NCI-H2107 treated with DMSO at 0.1 percent for 48 hours (cell line): ENCODE measurements around the gene KCNQ1.

Source experiments
- DNase-seq: peaks from one replicate; lab custom pipeline; 2025; ENCODE audit not compliant: unreplicated experiment; lab: John Stamatoyannopoulos, UW

The KCNQ1 gene

DNA sequence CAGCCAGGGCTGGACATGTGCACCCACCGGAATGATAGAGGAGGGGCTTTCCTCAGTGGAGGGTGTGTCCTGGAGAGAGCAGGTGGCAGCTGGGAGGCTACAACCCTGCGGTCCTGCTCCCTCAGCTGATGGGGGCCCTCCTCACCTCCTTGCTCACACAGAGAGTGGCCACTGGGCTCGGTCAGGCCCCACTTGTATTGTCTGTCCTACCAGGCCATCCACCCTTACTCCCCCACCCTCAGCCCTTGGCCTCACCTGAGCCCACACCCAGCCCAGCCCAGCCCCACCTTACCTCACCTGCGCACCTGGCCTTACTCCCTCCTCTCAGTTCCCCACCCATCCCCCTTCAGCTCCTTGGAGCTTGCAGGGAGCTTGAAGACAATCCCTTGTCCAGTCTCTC is 3.6 kb upstream of the KCNQ1 start:
- DNase-seq: no peak

DNA sequence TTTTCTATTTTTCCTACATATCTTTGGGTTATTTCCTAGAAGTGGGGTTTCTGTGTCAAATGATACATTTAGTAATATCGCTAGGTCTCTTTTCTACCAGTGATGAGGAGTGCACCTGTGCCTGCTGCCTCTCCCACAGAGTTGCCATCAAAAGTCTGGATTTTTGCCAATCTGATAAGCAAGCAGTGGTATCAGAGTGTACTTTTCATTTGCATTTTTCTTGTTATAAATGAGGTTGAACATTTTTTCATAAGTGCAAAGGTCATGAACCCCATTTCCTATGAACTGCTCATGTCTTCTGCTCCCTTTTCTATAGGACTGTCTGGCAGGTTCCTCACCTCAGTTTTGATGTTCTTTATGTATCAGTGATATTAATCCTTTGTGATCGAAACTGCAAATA is 2.2 kb upstream of the KCNQ1 start:
- DNase-seq: no peak

DNA sequence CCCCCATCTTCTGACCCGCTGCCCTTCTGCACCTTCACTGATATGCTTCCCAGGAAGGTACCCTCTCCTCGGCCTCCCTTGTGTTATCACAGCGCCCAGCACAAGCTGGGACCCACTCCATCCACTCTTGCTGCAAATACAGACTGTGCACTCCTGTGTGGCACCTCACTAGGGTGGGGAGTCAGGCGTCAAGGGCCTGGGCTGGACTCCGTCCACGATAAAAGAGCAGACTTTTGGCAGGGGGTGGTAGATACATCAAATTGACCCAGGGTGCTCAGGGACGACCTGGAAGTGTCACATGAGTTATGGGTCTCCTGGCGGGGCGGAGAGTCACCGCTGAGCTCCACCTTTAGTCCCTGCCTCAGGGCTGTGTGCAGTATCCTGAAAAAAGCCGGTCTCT is 1.4 kb upstream of the KCNQ1 start:
- DNase-seq: no peak

DNA sequence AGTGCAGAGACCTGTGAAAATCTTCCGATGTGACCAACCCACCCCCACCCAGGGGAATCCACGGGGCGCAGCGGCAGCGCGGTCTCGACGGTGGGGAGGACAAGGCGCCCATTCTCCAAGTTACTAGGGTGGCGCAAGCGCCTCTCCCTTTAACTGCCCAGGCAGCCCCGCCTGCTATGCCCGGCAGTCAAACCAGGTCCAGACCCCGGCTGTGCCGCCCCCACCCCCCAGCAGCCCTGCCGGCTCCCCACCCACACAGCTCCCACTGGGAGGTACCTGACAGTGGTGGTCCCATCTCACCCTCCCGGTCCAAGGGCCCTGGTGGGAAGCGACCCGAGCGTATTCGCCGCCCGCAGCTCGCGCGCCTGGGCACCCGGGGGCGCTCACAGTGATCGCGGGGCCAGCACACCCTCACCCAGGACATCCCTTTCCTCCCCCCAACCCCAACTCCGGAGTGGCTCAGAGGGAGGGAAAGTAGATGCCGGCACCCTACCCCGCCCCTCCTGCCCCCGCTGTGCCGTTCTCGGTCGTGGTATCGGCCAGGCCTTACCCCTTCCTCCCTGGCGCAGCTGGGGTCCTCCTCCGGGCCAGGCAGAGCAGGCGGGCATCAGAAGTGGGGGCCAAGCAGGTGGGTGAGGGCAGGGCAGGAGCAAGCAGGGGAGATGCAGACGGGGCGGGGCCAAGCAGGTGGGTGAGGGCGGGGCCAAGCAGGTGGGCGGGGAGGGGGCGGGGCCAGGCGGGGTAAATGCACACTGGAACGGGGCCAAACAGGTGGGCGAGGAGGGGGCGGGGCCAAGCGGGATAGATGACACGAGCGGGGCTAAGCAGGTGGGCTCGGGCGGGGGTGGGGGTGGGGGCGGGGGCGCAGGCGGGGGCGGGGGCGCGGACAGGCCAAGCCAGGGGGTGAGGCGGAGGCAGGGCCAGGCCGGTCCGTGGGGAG is 657 bp upstream of the KCNQ1 start, which contains the start of gene TRPM5:
TSS of gene TRPM5 (minus strand) at position 634 of the 940 bp plus-strand sequence. CDS start 21,478 bp downstream, outside the sequence.
- no peak for DNase-seq

DNA sequence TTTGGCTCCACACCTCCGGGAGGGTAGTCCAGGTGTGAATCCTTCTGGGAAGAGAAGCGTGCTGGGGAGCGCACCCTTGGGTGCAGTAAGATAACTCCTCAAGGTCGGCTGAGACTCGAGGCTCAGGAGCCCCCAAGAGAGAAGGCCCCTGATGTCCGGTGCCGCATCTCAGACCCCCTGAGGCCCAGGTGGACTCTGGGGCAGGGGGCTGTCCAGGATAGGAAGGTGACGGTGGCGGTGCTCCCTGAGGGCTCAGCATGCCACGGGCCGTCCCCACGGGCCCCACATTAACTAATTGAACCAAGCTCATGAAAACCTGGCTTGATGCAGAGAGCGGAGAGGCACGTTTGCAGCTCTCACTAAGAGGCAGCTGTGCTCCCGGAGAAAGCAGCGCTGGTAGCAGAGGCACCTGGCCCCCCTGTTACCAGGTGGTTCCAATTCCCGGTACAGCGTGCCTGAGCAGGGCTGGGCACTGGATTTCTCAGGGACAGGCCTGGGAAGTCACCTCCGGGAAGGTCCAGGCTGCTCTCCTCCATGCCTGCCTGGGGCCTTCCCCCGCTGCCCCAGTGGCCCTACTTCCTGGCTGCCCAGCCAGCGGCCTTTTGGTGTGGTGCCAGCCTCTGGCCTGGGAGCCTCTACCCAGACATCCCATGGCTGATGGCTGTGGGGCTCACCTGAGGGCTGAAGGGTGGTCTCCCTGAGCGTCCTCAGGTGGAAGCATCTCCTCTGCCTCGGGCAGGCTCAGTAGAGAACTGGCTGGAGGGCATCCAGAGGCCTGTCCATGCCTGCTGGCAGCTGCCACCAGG is 1.1 kb downstream of the KCNQ1 start:
- no peak for DNase-seq

DNA sequence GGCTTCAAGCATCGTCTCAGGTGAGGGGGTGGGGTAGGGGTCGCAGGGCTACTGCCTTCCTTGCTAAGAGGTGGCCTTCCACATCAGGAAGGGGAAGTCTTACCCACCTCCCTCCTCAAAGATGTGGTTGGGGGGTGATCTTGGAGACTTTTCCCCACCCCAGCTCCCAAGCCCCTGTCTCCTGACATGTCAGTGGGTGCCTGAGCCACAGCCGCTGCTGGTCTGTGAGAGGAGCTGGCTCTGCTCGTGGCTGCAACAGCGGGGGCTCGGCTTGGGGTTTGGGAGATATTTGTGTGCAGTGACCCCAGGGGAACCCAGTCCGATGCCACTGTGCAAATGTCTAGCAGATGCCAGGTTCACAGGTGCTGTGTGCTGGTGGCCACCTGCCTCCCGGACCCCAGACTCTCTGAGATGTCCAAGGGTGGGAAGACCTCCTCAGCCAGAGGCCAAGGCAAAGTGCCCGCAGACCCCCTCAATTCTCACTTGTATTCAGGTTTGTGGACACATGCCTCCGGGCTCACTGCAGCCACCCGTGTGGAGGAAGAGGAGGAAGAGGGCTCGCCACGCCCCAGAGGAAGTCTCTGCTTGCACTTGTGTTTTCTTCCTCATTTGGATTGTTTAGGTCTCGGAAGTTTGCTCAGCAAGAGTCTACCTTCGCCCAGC is 1.9 kb downstream of the KCNQ1 start:
- DNase-seq: no peak

DNA sequence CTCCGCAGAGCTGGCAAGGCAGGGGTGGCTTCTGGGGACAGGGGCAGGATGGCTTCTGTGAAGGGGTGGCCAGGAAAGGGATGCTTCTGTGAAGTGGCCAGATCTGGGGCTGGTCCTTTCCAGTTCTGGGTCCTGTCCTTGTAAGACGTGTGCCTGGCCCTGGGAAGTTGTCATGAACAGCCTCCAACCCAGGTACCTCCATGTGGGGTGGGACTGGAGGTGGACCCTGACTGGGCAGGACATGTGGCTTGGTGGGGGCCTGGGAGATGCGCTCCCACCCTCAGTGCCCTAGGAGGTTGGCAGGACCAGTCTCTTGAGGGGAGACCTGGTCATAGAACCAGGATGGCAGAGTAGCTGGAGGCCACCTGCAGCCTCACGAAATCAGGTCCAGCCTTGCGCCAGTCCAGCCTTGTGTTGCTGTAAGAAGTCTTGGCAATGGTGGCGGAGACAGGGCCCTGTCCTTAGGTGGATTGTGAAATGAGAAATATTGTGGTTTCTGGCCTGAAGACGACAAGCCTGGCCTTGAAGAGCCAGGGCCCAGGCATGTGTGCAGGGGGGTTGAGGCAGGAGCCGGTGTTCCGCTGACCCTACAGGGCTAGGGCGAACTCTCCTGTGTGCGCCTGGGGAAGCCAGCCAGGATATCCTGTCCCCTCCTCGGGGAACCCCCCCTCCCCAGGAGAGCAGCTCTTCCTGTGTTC is 2.6 kb downstream of the KCNQ1 start:
- no peak for DNase-seq

DNA sequence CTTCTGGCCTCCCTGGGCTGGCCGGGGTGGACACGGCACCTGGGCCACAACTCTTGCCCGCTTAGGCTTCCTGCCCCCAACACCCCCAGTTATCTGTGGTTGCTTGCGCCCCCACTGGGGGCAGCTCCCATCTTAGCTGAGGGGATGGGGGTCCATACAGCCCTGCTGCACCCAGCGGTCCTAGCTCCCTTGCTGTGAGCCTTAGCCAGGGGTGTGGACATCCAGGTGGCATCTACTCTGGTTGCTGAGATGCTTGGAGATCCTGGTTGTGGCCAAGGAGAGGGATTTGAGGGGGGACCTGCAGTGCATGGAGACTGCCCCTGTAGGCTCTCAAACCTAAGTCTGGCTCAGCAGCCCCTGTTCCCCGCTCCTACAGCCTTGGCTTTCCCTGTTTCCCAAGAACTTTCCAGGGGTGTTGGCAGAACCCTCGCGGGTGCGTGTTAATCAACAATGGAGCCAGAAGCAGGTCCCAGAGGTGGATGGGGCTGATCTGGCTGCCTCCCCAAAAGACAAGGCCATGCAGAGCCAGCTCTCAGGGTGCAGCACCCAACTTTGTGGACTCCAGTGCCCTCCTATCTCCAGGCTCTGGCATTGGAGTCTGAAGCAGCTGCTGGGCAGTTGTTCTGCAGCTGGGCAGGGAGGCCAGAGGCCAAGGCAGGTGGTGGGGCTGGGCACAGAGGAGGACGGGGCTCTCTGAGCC is 3.3 kb downstream of the KCNQ1 start:
- no peak for DNase-seq

DNA sequence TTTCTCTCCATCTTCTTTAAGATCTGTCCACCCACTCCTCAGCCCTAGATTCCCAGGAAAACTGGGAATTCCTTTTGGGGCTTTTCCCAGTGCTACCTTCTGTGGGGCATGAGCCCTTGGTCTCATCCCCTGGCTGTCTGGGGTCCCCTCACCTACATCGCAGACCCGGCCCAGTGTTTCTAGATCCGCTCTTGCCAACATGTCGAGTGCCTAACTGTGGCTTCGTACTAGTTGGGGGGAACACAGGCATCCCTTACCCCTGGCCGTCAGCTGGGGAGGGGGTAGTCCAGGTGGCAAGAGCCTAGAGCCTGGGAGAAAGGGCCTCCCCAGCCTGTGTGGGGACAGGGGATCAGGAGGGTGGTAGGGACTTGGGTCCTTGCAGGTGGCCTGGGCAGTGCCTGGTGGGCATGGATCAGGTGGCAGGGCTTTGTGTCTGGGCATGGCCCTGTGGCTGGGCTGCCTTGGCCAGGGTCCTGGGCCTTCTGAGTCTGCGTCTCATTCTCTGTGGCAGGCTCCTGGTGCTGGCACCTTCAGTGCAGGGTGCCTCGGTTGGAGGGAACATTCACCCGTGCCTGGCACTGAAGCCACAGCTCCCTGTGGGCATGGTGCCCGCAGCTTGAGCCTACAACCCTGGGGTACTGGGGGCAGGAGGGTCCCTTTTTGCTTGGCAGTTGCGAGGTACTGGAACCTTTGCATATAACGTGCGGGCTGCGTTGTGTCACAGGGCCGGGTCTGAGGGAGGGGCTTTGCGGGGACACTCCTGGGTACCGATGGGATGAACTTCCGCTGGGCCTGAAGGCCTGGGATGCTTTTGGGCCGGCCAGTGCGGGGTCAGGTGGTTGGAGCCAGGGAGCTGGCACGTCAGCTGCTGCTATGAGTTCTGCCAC is 4.1 kb downstream of the KCNQ1 start:
- DNase-seq: no peak

DNA sequence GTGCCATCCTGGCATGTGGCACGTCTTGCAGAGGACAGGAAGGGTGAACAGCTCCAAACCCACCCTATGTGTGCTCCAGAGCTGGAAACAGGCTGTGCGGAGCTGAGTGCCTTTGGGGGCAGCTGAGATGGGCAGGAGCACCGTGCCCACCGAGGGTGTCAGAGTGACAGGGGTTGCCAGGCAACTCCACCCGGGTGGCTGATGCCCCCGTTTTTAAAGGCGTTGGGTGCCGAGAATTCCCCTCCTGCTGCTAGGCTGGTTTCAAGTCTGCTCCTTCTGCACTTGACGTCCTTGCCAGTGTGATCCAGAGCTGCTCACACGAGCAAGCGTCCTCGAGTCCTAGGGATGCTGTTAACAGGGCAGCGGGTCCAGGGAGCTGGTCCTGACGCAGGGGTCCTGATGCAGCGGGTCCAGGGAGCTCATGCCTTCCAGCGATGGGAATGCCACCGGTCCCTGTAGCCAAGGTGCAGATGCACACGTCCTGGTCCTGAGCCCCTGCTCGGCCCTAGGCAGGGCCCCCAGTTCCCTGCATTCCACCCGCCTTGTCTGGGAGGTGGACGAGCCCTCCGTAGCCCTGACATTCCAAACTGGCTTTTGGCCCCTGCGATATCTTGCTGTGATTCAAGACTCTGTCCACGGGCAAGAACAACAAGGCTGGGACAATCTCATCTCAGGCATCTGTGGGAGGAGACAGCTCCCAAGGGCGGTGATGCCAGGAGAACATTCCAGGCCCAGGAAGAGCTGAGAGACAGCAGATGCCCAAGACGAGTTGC is 4.9 kb downstream of the KCNQ1 start:
- DNase-seq: no peak

DNA sequence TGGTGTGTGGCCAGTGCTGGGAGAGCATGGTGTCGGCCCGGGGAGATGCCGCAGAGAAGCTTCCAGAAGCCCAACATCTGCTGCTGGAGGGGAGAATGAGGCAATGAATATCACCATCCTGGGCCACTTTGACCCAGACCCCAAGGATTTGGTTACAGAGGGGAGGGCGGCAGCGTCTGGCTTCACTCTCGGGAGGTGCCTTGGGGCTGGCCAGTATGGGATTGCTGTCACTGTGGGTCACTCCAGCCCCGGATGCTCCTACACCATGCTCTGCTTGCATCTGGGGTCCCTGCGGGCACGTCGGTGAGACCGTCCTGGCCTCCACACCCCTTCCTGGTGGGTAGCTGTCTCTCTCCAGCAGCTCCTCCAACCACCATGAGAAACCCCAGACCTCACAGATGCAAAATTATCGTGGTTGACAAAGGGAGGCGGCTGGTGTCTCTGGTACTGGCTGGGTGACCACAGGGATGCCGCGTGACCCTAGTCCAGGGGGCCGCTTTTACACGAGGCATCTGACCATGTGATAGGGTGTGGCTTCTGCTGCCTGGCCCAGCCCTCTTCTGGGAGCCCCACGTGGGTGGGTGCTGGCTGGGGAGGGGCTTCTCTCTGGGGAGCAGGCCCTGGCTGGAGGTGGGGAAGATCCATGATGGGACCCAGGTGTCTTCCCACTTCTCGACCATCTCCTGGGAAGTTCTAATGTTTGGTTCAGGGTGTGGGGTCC is 5.7 kb downstream of the KCNQ1 start:
- no peak for DNase-seq

DNA sequence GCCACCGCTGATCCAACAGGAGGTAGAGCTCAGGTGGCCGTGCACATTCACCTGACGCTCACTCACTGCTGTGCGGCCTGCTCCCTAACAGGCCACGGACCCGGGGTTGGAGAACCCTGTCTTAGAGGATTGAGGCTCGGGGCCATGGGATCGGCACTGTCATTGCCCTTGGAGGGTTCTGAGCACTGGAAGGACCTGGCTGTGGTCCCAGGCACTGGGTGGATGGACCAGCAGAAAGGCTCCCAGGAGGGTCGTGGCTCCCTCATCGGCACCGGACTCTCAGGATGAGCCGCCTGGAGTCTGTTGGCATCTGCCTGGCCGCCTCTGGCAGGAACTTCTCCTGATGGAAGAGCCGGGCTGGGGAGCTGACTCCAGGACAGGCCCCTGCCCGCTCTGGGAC is 6.5 kb downstream of the KCNQ1 start:
- DNase-seq: no peak

DNA sequence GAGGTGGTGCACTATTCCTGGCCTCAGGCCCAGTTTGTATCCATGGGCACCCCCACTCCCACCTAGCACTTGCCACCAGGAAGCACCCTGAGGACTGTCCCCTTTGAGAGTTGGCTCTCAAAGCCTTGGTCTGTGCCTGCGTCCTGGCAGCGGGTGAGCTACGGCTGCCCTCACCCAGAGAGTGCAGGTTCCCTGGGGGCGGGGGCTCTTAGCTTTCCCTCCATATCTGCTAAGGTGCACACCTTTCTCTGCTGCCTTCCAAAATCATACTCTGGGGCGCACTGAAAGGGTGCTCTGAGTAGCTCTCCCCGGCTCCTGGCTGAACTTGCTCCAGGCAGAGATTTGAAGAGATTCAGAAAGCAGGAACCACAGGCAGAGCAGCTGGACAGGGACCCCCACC is 7.1 kb downstream of the KCNQ1 start:
- DNase-seq: no peak

DNA sequence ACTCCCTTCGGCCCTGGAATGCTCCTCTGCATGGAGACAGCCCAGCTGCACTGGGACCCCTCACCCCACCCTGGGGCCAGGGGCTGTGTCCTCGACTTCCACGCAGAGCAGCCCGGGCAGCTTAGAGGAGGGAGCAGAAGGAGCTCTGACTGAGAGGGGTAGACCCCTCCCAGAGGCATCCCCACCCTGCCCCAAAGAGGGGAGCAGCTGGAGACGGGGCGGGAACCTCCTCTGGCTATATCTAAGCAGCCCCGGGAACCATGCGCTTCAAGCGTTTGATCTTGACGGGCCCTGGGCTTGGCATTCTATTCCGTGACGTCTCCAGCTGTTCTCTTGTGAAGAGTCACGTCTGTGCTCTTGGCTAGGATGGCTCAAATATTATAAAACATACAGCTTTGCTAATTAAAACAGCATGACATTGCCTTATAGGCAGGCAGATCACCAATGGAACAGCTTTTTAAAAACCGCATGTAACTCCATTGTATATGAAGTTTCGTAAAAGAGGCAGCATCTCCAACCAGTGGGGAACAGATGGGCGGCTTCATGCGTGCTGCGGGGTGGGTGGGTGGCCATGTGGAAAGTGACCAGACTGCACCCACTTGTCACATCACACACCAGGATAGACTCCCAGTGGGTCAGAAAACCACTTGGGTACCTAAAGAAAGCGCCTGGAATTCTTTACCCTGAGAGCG is 7.7 kb downstream of the KCNQ1 start:
- no peak for DNase-seq

DNA sequence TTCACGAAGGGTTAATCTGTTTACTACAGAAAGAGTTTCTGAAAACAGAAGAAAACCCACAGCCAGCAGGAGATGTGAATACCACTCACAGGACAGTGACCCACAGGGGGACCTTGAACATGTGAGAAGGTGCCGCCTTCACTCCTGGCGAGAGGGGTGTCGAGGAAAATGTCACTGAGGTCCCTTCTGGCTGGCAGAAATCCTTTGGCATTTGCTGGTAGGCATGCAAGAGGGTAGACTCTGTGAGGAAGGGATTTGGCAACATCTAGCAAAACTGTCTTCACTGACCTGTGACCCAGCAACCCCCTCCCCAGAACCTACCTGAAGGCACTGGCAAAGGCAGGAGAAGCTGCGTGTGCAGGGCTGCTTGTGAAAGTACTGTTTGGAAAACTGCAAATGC is 8.6 kb downstream of the KCNQ1 start:
- DNase-seq: no peak

DNA sequence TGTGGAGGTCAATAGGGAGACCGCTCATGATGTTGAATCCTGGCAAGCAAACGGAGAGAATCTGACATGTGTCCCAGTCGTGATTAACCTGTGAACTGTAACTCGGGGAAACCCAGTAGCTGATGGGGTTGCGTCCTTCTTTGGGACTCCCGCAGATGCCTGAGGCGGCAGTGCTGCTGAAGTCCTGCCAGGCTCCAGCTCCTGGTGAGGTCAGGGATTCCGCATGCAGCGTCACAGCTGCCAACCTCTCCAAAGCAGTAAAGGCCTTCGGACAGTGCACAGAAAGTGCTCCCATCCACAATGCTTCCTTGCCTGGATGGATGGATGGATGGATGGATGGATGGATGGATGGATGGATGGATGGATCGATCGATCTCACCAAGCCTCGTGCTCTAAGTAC is 13.5 kb downstream of the KCNQ1 start:
- no peak for DNase-seq

DNA sequence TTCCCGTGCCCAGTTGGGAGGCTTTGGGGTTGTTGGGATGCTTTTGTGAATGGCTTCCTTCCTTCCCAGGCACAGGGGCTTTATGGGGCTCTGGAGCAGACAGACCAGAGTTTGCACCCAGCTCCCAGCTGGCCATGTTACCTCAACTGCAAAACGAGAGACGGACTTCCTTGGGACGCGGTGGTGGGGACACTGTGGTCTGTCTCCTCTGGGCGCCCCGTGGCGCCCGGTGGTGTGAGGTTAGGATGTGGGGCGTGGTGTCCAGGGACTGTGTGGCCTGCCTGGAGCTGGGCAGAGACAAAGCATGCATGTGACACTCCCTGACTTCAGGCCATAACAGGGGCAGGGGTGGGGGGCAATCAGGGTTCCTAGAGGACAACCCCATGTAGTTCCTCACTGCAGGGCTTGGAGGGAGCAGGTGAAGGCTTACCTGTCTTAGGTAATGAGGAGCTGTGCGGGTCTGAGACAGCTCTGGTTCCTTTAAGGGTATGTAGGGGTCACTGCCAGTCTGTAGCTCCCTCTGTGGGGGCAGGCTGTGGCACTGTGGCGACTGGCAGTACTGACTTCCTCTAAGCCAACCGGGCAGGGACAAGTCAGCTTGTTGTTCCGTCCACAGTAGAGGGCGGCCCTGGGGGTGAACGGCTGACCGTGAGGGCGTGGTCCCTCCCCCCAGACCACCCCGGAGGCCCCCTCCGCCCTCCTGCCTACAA is 14.4 kb downstream of the KCNQ1 start:
- DNase-seq: no peak
